Loucy (cell line): Measurements from ENCODE around the gene MYH3.
A peak's percentile ranks its signal among the peaks of the same experiment; 100 is the strongest.

ENCODE experiments used
- H2AFZ ChIP-seq: fragments of 200-600 bp; sonication (generic); 2 replicates; pipeline ENCODE4 v1.6.0; 2016; ENCODE audit warnings: antibody characterized with exemption, mild to moderate bottlenecking, low read length, moderate library complexity
- H3F3A ChIP-seq: fragments of 200-600 bp; 2 replicates; pipeline ENCODE4 v1.6.0; 2016; ENCODE audit warnings: antibody characterized with exemption, low read depth, mild to moderate bottlenecking
- H3K27me3 ChIP-seq: fragments of 200-600 bp; sonication (generic); 2 replicates; pipeline ENCODE4 v1.6.1; 2014; ENCODE audit warnings: low read length, mild to moderate bottlenecking; ENCODE audit not compliant: insufficient read depth, poor library complexity, severe bottlenecking
- H3K36me3 ChIP-seq: fragments of 200-600 bp; sonication (generic); 2 replicates; pipeline ENCODE4 v1.6.1; 2016; ENCODE audit warnings: low read length; ENCODE audit not compliant: insufficient read depth
- H3K4me1 ChIP-seq: fragments of 200-600 bp; sonication (generic); 2 replicates; pipeline ENCODE4 v1.5.1; 2014; ENCODE audit warnings: low read length, mild to moderate bottlenecking; ENCODE audit not compliant: insufficient read depth, poor library complexity, severe bottlenecking
- H3K4me2 ChIP-seq: fragments of 200-600 bp; sonication (generic); 2 replicates; pipeline ENCODE4 v1.6.0; 2014; ENCODE audit warnings: antibody characterized with exemption, low read length, low read depth, mild to moderate bottlenecking; ENCODE audit not compliant: poor library complexity, severe bottlenecking
- H3K4me3 ChIP-seq: fragments of 200-600 bp; sonication (generic); 2 replicates; pipeline ENCODE4 v1.5.1; 2014; ENCODE audit warnings: low read length, mild to moderate bottlenecking, mixed read lengths; ENCODE audit not compliant: poor library complexity, severe bottlenecking
- H3K79me2 ChIP-seq: fragments of 200-600 bp; sonication (generic); 2 replicates; pipeline ENCODE4 v1.6.1; 2014; ENCODE audit warnings: low read length; ENCODE audit not compliant: insufficient read depth
- H3K9ac ChIP-seq: fragments of 200-600 bp; sonication (generic); 2 replicates; pipeline ENCODE4 v1.6.0; 2014; ENCODE audit warnings: mild to moderate bottlenecking, low read depth, low read length, moderate library complexity; ENCODE audit not compliant: poor library complexity, severe bottlenecking
- H3K9me2 ChIP-seq: fragments of 200-600 bp; sonication (generic); replicated peaks from 2 replicates; pipeline ENCODE4 v1.6.1; 2016; ENCODE audit warnings: low read depth, low read length, mixed read lengths
- H3K9me3 ChIP-seq: fragments of 200-600 bp; sonication (generic); 2 replicates; pipeline ENCODE4 v1.6.1; 2014; ENCODE audit warnings: mild to moderate bottlenecking, antibody characterized with exemption, low read length, low read depth; ENCODE audit not compliant: insufficient read depth
- H4K20me1 ChIP-seq: fragments of 200-600 bp; sonication (generic); 2 replicates; pipeline ENCODE4 v1.6.0; 2014; ENCODE audit warnings: antibody characterized with exemption, low read length, mild to moderate bottlenecking; ENCODE audit not compliant: insufficient read depth, poor library complexity, severe bottlenecking
- CTCF ChIP-seq: fragments of 200-600 bp; sonication (generic); conservative IDR thresholded peaks from 2 replicates; pipeline ENCODE4 v1.5.1; 2014; ENCODE audit warnings: mild to moderate bottlenecking, antibody characterized with exemption, low read length
- EZH2phosphoT487 ChIP-seq: fragments of 200-600 bp; IDR thresholded peaks from 2 replicates; pipeline ENCODE4 v1.6.1; 2018; ENCODE audit warnings: antibody characterized with exemption, mild to moderate bottlenecking, moderate library complexity, borderline replicate concordance

Gene MYH3

GRCh38 chr17:10624969-10625368 lies 32.1 kb downstream of the MYH3 start:
- Histone ChIP-seq H2AFZ (no peak overlapping the region), H3F3A (no peaks in the 10 kb centered on the region), H3K4me1 (peaks cover 22% of the 10 kb centered on the region), H3K27me3 (no peaks in the 10 kb centered on the region), H3K79me2 (no peaks in the 10 kb centered on the region), H3K9me3 (no peaks in the 10 kb centered on the region), H3K4me2 (no peak overlapping the region), H3K4me3 (no peak overlapping the region), H3K9me2 (no peaks in the 10 kb centered on the region), H3K36me3 (peaks cover 4% of the 10 kb centered on the region; the same call in 1 of the 2 replicates), H4K20me1 (no peaks in the 10 kb centered on the region), H3K9ac (no peak overlapping the region)
- TF ChIP-seq EZH2phosphoT487, result no peak

GRCh38 chr17:10623737-10624338 lies 33.3 kb downstream of the MYH3 start:
- Histone ChIP-seq H3K9me2 (no peaks in the 10 kb centered on the region), H3K4me1 (peaks cover 22% of the 10 kb centered on the region), H2AFZ (no peak overlapping the region), H4K20me1 (no peaks in the 10 kb centered on the region), H3K4me2 (no peak overlapping the region), H3K4me3 (no peak overlapping the region), H3K9me3 (no peaks in the 10 kb centered on the region), H3K79me2 (no peaks in the 10 kb centered on the region), H3K9ac (no peak overlapping the region), H3F3A (no peaks in the 10 kb centered on the region), H3K36me3 (no peaks in the 10 kb centered on the region), H3K27me3 (no peaks in the 10 kb centered on the region)
- TF ChIP-seq EZH2phosphoT487, result no peak
- TF ChIP-seq CTCF, result no peak

- H3K4me3 ChIP-seq, result no peak overlapping the region
- H2AFZ ChIP-seq, result peak overlapping the region; percentile 76
- no peaks in the 10 kb centered on the region for H3K9me3 ChIP-seq
- H3K79me2 ChIP-seq, result no peaks in the 10 kb centered on the region
- no peak overlapping the region for H3K4me2 ChIP-seq
- peaks cover 14% of the 10 kb centered on the region for H3K4me1 ChIP-seq
- H4K20me1 ChIP-seq, result no peaks in the 10 kb centered on the region
- TF ChIP-seq EZH2phosphoT487 (no peak), CTCF (no peak)
- no peaks in the 10 kb centered on the region for H3K27me3 ChIP-seq
- no peaks in the 10 kb centered on the region for H3K9me2 ChIP-seq
- peak overlapping the region; percentile 2 for H3K9ac ChIP-seq
- no peaks in the 10 kb centered on the region for H3F3A ChIP-seq
- H3K36me3 ChIP-seq, result no peaks in the 10 kb centered on the region
Observed at GRCh38 chr17:10622617-10623485, 34.3 kb downstream of the MYH3 start.
